ENCODE data around the gene SLC38A10.

GRCh38 chr17:81245665-81246342, 49.3 kb downstream of the SLC38A10 start:
- TF ChIP-seq, protein P1, sequence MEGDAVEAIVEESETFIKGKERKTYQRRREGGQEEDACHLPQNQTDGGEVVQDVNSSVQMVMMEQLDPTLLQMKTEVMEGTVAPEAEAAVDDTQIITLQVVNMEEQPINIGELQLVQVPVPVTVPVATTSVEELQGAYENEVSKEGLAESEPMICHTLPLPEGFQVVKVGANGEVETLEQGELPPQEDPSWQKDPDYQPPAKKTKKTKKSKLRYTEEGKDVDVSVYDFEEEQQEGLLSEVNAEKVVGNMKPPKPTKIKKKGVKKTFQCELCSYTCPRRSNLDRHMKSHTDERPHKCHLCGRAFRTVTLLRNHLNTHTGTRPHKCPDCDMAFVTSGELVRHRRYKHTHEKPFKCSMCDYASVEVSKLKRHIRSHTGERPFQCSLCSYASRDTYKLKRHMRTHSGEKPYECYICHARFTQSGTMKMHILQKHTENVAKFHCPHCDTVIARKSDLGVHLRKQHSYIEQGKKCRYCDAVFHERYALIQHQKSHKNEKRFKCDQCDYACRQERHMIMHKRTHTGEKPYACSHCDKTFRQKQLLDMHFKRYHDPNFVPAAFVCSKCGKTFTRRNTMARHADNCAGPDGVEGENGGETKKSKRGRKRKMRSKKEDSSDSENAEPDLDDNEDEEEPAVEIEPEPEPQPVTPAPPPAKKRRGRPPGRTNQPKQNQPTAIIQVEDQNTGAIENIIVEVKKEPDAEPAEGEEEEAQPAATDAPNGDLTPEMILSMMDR (optimal IDR thresholded peaks at IDR 0.05 in 1 of 3, IDR thresholded peaks at IDR 0.05 in 1 of 3, conservative IDR thresholded peaks at IDR 0.05 in 1 of 3; ENCODE audit: extremely low read depth in 1 of 3, insufficient read depth in 2 of 3, low read length in 3 of 3): no peak
- TF ChIP-seq EZH2 (IDR thresholded peaks at IDR 0.05; ENCODE audit: low read length): no peak
